ENCODE measurements around the gene NEDD4L. TPM values are rescaled to one million over a fixed set of nuclear protein-coding genes. Genes with fewer than 3 reads are reported as not detected.

The NEDD4L gene
- polyA plus RNA-seq, 1 of the 3 experiments (the other 2 are of a cell fraction) = 13.2 TPM

- Histone ChIP-seq H3K9ac (no peak overlapping the region; the same call in 1 of the 2 replicates), H3K4me2 (peak overlapping the region; percentile 51; the same call in 1 of the 2 replicates), H3K4me1 (ENCODE audit: control insufficient read depth in 1 of 2, insufficient read depth in 2 of 2, low read depth in 1 of 2, low read length in 1 of 2) (peaks cover 0 to 7% of the 10 kb centered on the region in 2 experiments; a peak in 2 of 4 replicates), H3K79me2 (ENCODE audit: insufficient read depth) (no peaks in the 10 kb centered on the region), H3K4me3 (ENCODE audit: low read depth in 2 of 2, low read length in 1 of 2) (no peak overlapping the region; a peak in 1 of 4 replicates), H3F3A (replicated peaks; ENCODE audit: insufficient read depth) (no peaks in the 10 kb centered on the region), H4K20me1 (ENCODE audit: insufficient read depth) (no peaks in the 10 kb centered on the region), H3K27ac (ENCODE audit: low read depth in 2 of 2, low read length in 1 of 2) (peak overlapping the region in 1 of 2 experiments; percentile 52; a peak in 3 of 4 replicates), H3K9me3 (no peaks in the 10 kb centered on the region), H3K27me3 (ENCODE audit: insufficient read depth) (no peaks in the 10 kb centered on the region), H3K36me3 (replicated peaks in 1 of 2; ENCODE audit: control insufficient read depth in 1 of 2, insufficient read depth in 2 of 2, low read length in 1 of 2) (no peaks in the 10 kb centered on the region), H3K9me2 (no peaks in the 10 kb centered on the region), H2AFZ (ENCODE audit: low read depth) (peak overlapping the region; percentile 54)
- ChIA-PET POLR2A (no interaction called here), CTCF (interaction anchor here (1.0 to 1.2 kb wide), 2 partner anchors 9 to 231 kb away, joined by 3 to 4 read pairs; no protein-coding TSS in a partner anchor)
- 32% methylated on average over 7 of the region's 7 CpGs for WGBS (ENCODE audit: low lambda C conversion rate)
- no peak for DNase-seq
- no peak for TF ChIP-seq ELF1 (IDR thresholded peaks at IDR 0.05)
- TF ChIP-seq FOSL2 (IDR thresholded peaks at IDR 0.05; ENCODE audit: borderline replicate concordance, low read depth) = peak; percentile 38; the same call in 1 of the 2 replicates
- peak; percentile 86 for TF ChIP-seq PBX3 (IDR thresholded peaks at IDR 0.05)
- no peak for TF ChIP-seq ZBTB33 (IDR thresholded peaks at IDR 0.05; ENCODE audit: borderline replicate concordance, low read depth)
- no peak for TF ChIP-seq POLR2AphosphoS5 (IDR thresholded peaks at IDR 0.05; ENCODE audit: low read depth, low read length)
- no peak for TF ChIP-seq FOXJ3 (CRISPR knock-in tag; IDR thresholded peaks at IDR 0.05)
- no peak for TF ChIP-seq TAF1 (IDR thresholded peaks at IDR 0.05; ENCODE audit: borderline replicate concordance, low read depth, low read length)
- no peak for TF ChIP-seq USF2 (IDR thresholded peaks at IDR 0.05; ENCODE audit: borderline replicate concordance, low read depth, low read length)
- no peak for TF ChIP-seq RFX5 (IDR thresholded peaks at IDR 0.05; ENCODE audit: low read length)
- no peak for TF ChIP-seq CHD2 (IDR thresholded peaks at IDR 0.05; ENCODE audit: low read length, partially characterized antibody)
- TF ChIP-seq RCOR1 (IDR thresholded peaks at IDR 0.05; ENCODE audit: low read length) = no peak
- 0 out of 4 replicates have a peak, but pooled peaks of 1 of the 2 experiments have one; percentile 14 for TF ChIP-seq EP300 (IDR thresholded peaks at IDR 0.05; ENCODE audit: borderline replicate concordance in 1 of 2, low read depth in 1 of 2, low read length in 1 of 2)
- no peak for TF ChIP-seq USF1 (IDR thresholded peaks at IDR 0.05; ENCODE audit: borderline replicate concordance, low read depth)
- TF ChIP-seq CTCF (IDR thresholded peaks at IDR 0.05) = no peak
- no peak for TF ChIP-seq NFIC (IDR thresholded peaks at IDR 0.05; ENCODE audit: borderline replicate concordance)
- no peak for TF ChIP-seq MAX (IDR thresholded peaks at IDR 0.05; ENCODE audit: low read depth)
- no peak for TF ChIP-seq SMC3 (IDR thresholded peaks at IDR 0.05; ENCODE audit: low read depth, low read length)
- no peak; the same call in 1 of the 2 replicates for TF ChIP-seq TCF12 (IDR thresholded peaks at IDR 0.05)
- no peak for TF ChIP-seq FOXM1 (IDR thresholded peaks at IDR 0.05; ENCODE audit: low read depth)
- TF ChIP-seq REST (IDR thresholded peaks at IDR 0.05; ENCODE audit: low read depth, low read length) = no peak
- peak; percentile 46; the same call in 1 of the 2 replicates for TF ChIP-seq JUND (IDR thresholded peaks at IDR 0.05)
These were observed 219.3 kb downstream of the NEDD4L start for GRCh38 chr18:58263055-58263957.

Data from SK-N-SH (cell line).